ENCODE results near the gene ADARB2.

- no peak for TF ChIP-seq CTCF (IDR thresholded peaks at IDR 0.05)
- no peak for TF ChIP-seq POLR2A (IDR thresholded peaks at IDR 0.05)
- no peak for TF ChIP-seq EP300 (IDR thresholded peaks at IDR 0.05)
Observed at GRCh38 chr10:1684991-1685390, 52.3 kb downstream of the ADARB2 start.
